A549 (cell line): ENCODE data around the gene FOXO6. TPM values are rescaled to one million over a fixed set of nuclear protein-coding genes. Genes with fewer than 3 reads are reported as not detected.

Experiments
- ATAC-seq, 2 experiments: fragments of 200-7000 bp in 1 of 2; fragments of >200 bp in 1 of 2; cut with Nextera tagmentation in 1 of 2; cut with Tn5 transposase in 1 of 2; 3 replicates each; pipeline versions ENCODE4 v1.8.0 to v1.9.1; 2018 to 2020; ENCODE audit warnings: mild to moderate bottlenecking in 1 of 2, moderate library complexity in 1 of 2
- CTCF ChIA-PET: fragments of 300-600 bp; sonication (Branson Sonifier 250); formaldehyde crosslinking; extraction: SDS; loops from one replicate; lab custom pipeline; 2021; ENCODE audit warnings: antibody characterized with exemption, inconsistent platforms; lab: Yijun Ruan, JAX
- POLR2A ChIA-PET: fragments of 350-600 bp; formaldehyde crosslinking; extraction: SDS; loops from one replicate; lab custom pipeline; 2021; ENCODE audit warnings: antibody characterized with exemption, inconsistent platforms; lab: Yijun Ruan, JAX
- DNase-seq, 2 experiments: peaks; one replicate each; pipeline versions ENCODE4 v3.0.0 to v3.0.0-alpha.2; 2011 to 2016; ENCODE audit warnings: low read depth in 1 of 2, low spot score in 1 of 2
- FAIRE-seq: peaks from 2 replicates; lab custom pipeline; 2011; peaks lifted over from hg19 to GRCh38; lab: Jason Lieb, UNC
- H3K27ac ChIP-seq, 2 experiments: fragments of >200 bp; sonication (Bioruptor Twin); formaldehyde crosslinking; 3 replicates each; pipeline ENCODE4 v1.5.1; 2016 to 2017
- H3K4me1 ChIP-seq: fragments of >200 bp; sonication (Bioruptor Twin); formaldehyde crosslinking; 3 replicates; pipeline ENCODE4 v1.6.1; 2016
- H3K4me2 ChIP-seq: fragments of >200 bp; sonication (Bioruptor Twin); formaldehyde crosslinking; 3 replicates; pipeline ENCODE4 v1.6.1; 2016
- H3K4me3 ChIP-seq: fragments of >200 bp; sonication (Bioruptor Twin); formaldehyde crosslinking; 3 replicates; pipeline ENCODE4 v1.5.1; 2016
- H3K9me3 ChIP-seq: fragments of >200 bp; sonication (Bioruptor Twin); formaldehyde crosslinking; 3 replicates; pipeline ENCODE4 v1.6.1; 2016
- BHLHE40 ChIP-seq: IDR thresholded peaks from 2 replicates; pipeline ENCODE4 v1.6.1; 2012; ENCODE audit warnings: low read depth, low read length, inconsistent platforms
- CBX2 ChIP-seq: fragments of 200-600 bp; sonication (generic); IDR thresholded peaks from 2 replicates; pipeline ENCODE4 v1.6.1; 2016; ENCODE audit warnings: low read depth, mild to moderate bottlenecking, borderline replicate concordance
- CBX8 ChIP-seq: fragments of 200-600 bp; sonication (generic); IDR thresholded peaks from 2 replicates; pipeline ENCODE4 v1.6.1; 2016
- EHF ChIP-seq: fragments of 250-450 bp; sonication (Bioruptor Pico); IDR thresholded peaks from 2 replicates; pipeline ENCODE4 v1.5.0; 2020; ENCODE audit warnings: mild to moderate bottlenecking
- ESRRA ChIP-seq: fragments of 150-350 bp; IDR thresholded peaks from 2 replicates; pipeline ENCODE4 v1.6.1; 2014; ENCODE audit warnings: mild to moderate bottlenecking, low read length, borderline replicate concordance
- HEYL ChIP-seq: fragments of 250-450 bp; sonication (Bioruptor Pico); IDR thresholded peaks from 2 replicates; pipeline ENCODE4 v1.8.0; 2021; ENCODE audit warnings: mild to moderate bottlenecking, moderate library complexity
- HOXB13 ChIP-seq: fragments of 250-450 bp; sonication (Bioruptor Pico); IDR thresholded peaks from 2 replicates; pipeline ENCODE4 v1.5.0; 2020; ENCODE audit warnings: low read depth, mild to moderate bottlenecking, moderate library complexity
- HOXB5 ChIP-seq: fragments of 250-450 bp; sonication (Bioruptor Pico); IDR thresholded peaks from 2 replicates; pipeline ENCODE4 v1.5.0; 2020; ENCODE audit warnings: mild to moderate bottlenecking, moderate library complexity
- MAFK ChIP-seq: fragments of 450-650 bp; IDR thresholded peaks from 2 replicates; pipeline ENCODE4 v1.6.1; 2014; ENCODE audit not compliant: partially characterized antibody
- MAZ ChIP-seq: fragments of 150-350 bp; IDR thresholded peaks from 2 replicates; pipeline ENCODE4 v1.6.1; 2014; ENCODE audit warnings: antibody characterized with exemption, low read depth, low read length, borderline replicate concordance
- MYC ChIP-seq: IDR thresholded peaks from 2 replicates; pipeline ENCODE4 v1.6.1; 2012; ENCODE audit warnings: mild to moderate bottlenecking, inconsistent platforms, low read length, improper control_type of control experiment, borderline replicate concordance
- NFE2L2 ChIP-seq: fragments of 150-350 bp; conservative IDR thresholded peaks from 2 replicates; pipeline ENCODE4 v1.6.1; 2014; ENCODE audit warnings: low read length
- PBX3 ChIP-seq: IDR thresholded peaks from 2 replicates; pipeline ENCODE4 v1.6.1; 2012
- POLR2AphosphoS2 ChIP-seq: conservative IDR thresholded peaks from 2 replicates; pipeline ENCODE4 v1.6.1; 2012; ENCODE audit warnings: low read length, improper control_type of control experiment, inconsistent platforms
- RNF2 ChIP-seq: fragments of 200-600 bp; sonication (generic); IDR thresholded peaks from 2 replicates; pipeline ENCODE4 v1.6.1; 2016; ENCODE audit warnings: low read depth, mild to moderate bottlenecking, antibody characterized with exemption, moderate library complexity, borderline replicate concordance
- TP53 ChIP-seq: fragments of 250-450 bp; sonication (Bioruptor Pico); IDR thresholded peaks from 2 replicates; pipeline ENCODE4 v1.5.0; 2021; ENCODE audit warnings: mild to moderate bottlenecking, moderate library complexity
- ZFP36 ChIP-seq: fragments of 450-650 bp; IDR thresholded peaks from 2 replicates; pipeline ENCODE4 v1.6.1; 2014; ENCODE audit warnings: borderline replicate concordance; ENCODE audit not compliant: partially characterized antibody
- ZNF302 ChIP-seq: fragments of 250-450 bp; sonication (Bioruptor Pico); IDR thresholded peaks from 2 replicates; pipeline ENCODE4 v1.9.0; 2021; ENCODE audit warnings: inconsistent platforms, mild to moderate bottlenecking, moderate library complexity
- ZSCAN20 ChIP-seq: fragments of 250-450 bp; sonication (Bioruptor Pico); IDR thresholded peaks from 2 replicates; pipeline ENCODE4 v1.8.0; 2022; ENCODE audit warnings: mild to moderate bottlenecking, moderate library complexity
- WGBS: methylation state at CpG from one replicate; pipeline ENCODE4 v1.1.6; 2017; ENCODE audit errors: missing lambda C conversion rate; 5-methylcytosine and 5-hydroxymethylcytosine counted together
- polyA plus RNA-seq, 4 experiments: library from polyadenylated mRNA; depleted of rRNA in 3 of 4; stranded (reverse); fragments of >200 nt; fragmentation: RNase III in 1 of 4; extraction: RNeasy Plus Mini Kit Qiagen cat#74134 plus additional on column Dnase treatment in 1 of 4; gene quantifications; 2 replicates in 3 of 4; 3 replicates in 1 of 4; pipeline ENCODE4 v1.2.3, GENCODE V29; 2011 to 2017
- TF ChIP-seq, protein P1 (sequence below): fragments of 450-650 bp; IDR thresholded peaks from 2 replicates; pipeline ENCODE4 v1.6.1; 2014; ENCODE audit warnings: antibody characterized with exemption
- TF ChIP-seq, protein P2 (sequence below): fragments of 150-350 bp; IDR thresholded peaks from 2 replicates; pipeline ENCODE4 v1.6.1; 2014; ENCODE audit warnings: low read depth, mild to moderate bottlenecking, low read length

The FOXO6 gene
- polyA plus RNA-seq, 2 of the 4 experiments (the other 2 are of a cell fraction), result 0.10 to 0.25 TPM

DNA sequence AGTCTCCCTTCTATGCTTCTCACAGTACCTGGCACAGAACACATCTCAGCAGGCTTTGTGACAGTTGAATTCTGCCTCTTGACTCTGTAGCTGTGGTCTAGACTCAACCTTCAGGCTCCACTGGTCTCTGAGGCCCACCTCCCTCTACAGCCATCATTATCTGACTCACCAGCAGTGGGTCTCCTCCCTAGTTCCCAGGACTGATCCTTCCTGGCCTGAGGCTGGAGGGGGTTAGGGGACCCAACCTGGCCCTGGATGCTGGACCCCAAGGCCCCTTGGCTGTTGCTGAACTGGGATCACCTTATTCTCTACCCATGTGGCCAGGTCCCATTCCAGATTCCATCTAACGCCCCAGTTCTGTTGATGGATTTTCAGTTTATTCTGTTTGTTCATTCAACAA is 43.1 kb upstream of the FOXO6 start:
- Histone ChIP-seq H3K4me2 (no peak overlapping the region), H3K9me3 (no peaks in the 10 kb centered on the region), H3K4me3 (no peak overlapping the region), H3K27ac (no peak overlapping the region; a peak in 1 of 6 replicates), H3K4me1 (0 out of 3 replicates have a peak, but pooled peaks cover 5% of the 10 kb centered on the region)
- TF ChIP-seq MAZ (no peak), TP53 (CRISPR knock-in tag) (no peak), BHLHE40 (no peak), CBX2 (no peak)
- ChIA-PET CTCF (interaction anchor here (0.9 to 1.2 kb wide), 2 partner anchors 43 to 99 kb away, joined by 3 read pairs; no protein-coding TSS in a partner anchor), POLR2A (no interaction called here)
- FAIRE-seq (no peak), ATAC-seq (no peak), DNase-seq (no peak)
- WGBS, result 85% methylated on average over 1 of the region's 1 CpG

GRCh38 chr1:41319106-41319755 is 42.0 kb upstream of the FOXO6 start:
- 95% methylated on average over 2 of the region's 2 CpGs for WGBS
- TF ChIP-seq, protein P1, sequence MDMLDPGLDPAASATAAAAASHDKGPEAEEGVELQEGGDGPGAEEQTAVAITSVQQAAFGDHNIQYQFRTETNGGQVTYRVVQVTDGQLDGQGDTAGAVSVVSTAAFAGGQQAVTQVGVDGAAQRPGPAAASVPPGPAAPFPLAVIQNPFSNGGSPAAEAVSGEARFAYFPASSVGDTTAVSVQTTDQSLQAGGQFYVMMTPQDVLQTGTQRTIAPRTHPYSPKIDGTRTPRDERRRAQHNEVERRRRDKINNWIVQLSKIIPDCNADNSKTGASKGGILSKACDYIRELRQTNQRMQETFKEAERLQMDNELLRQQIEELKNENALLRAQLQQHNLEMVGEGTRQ, result no peak
- no peak for TF ChIP-seq MAZ
- no peak for TF ChIP-seq MYC
- TF ChIP-seq HOXB13 (CRISPR knock-in tag), result no peak
- no peak for TF ChIP-seq NFE2L2
- no peak for TF ChIP-seq ZNF302 (CRISPR knock-in tag)
- no peak for TF ChIP-seq ZSCAN20 (CRISPR knock-in tag)
- TF ChIP-seq, protein P2, sequence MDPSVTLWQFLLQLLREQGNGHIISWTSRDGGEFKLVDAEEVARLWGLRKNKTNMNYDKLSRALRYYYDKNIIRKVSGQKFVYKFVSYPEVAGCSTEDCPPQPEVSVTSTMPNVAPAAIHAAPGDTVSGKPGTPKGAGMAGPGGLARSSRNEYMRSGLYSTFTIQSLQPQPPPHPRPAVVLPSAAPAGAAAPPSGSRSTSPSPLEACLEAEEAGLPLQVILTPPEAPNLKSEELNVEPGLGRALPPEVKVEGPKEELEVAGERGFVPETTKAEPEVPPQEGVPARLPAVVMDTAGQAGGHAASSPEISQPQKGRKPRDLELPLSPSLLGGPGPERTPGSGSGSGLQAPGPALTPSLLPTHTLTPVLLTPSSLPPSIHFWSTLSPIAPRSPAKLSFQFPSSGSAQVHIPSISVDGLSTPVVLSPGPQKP, result no peak
- no peak for TF ChIP-seq ZFP36
- no peak for TF ChIP-seq EHF (CRISPR knock-in tag)
- no peak for TF ChIP-seq MAFK
- TF ChIP-seq CBX8, result no peak
- TF ChIP-seq HEYL (CRISPR knock-in tag), result no peak
- TF ChIP-seq RNF2, result no peak
- TF ChIP-seq CBX2, result no peak
- TF ChIP-seq ESRRA, result no peak
- TF ChIP-seq PBX3, result no peak
- TF ChIP-seq HOXB5 (CRISPR knock-in tag), result no peak
- TF ChIP-seq POLR2AphosphoS2, result no peak
- no peak for TF ChIP-seq BHLHE40
- CTCF ChIA-PET, result interaction anchor here (0.6 to 1.0 kb wide), 3 partner anchors 12 to 59 kb away, joined by 4 to 5 read pairs (median 4); no protein-coding TSS in a partner anchor

More at GRCh38 chr1:41319106-41319755, 42.0 kb upstream of the FOXO6 start:
- H3K27ac ChIP-seq, result no peak overlapping the region
- H3K9me3 ChIP-seq, result no peaks in the 10 kb centered on the region
- no peak for FAIRE-seq
- 0 out of 3 replicates have a peak, but pooled peaks cover 5% of the 10 kb centered on the region for H3K4me1 ChIP-seq
- H3K4me2 ChIP-seq, result no peak overlapping the region
- ATAC-seq, result no peak
- no peak for DNase-seq
- H3K4me3 ChIP-seq, result no peak overlapping the region
- POLR2A ChIA-PET, result no interaction called here
